HUDEP-2 (cell line): ENCODE data around the gene CIITA.

Experiments
- DNase-seq, 76 experiments: peaks; one replicate each; lab custom pipeline; 2025; ENCODE audit not compliant: unreplicated experiment in 76 of 76; lab: John Stamatoyannopoulos, UW

Gene CIITA

GRCh38 chr16:10879681-10880589 is 2.9 kb downstream of the CIITA start:
- DNase-seq, result no peak

- DNase-seq, result no peak
These were observed 3.8 kb downstream of the CIITA start for GRCh38 chr16:10880594-10881452.

GRCh38 chr16:10881479-10882030 is 4.6 kb downstream of the CIITA start:
- no peak for DNase-seq

GRCh38 chr16:10883004-10883403 is 6.0 kb downstream of the CIITA start:
- DNase-seq, result no peak

- no peak for DNase-seq
These were observed 8.2 kb downstream of the CIITA start for GRCh38 chr16:10885246-10885645.

GRCh38 chr16:10888320-10888937 is 11.4 kb downstream of the CIITA start:
- no peak for DNase-seq

GRCh38 chr16:10889855-10890254 is 12.9 kb downstream of the CIITA start:
- no peak for DNase-seq

- no peak for DNase-seq
These were observed 15.8 kb downstream of the CIITA start for GRCh38 chr16:10892782-10893318.

GRCh38 chr16:10895053-10895946 is 18.3 kb downstream of the CIITA start:
- DNase-seq, result peak in 33 of 76 experiments; percentile 4 to 58 (median 19)

GRCh38 chr16:10896165-10896564 is 19.2 kb downstream of the CIITA start:
- no peak for DNase-seq

GRCh38 chr16:10896723-10897122 is 19.7 kb downstream of the CIITA start:
- DNase-seq, result no peak

GRCh38 chr16:10897134-10897533 is 20.1 kb downstream of the CIITA start:
- DNase-seq, result no peak

- DNase-seq, result no peak
These were observed 26.0 kb downstream of the CIITA start for GRCh38 chr16:10902999-10903398.

- DNase-seq, result no peak
These were observed 29.5 kb downstream of the CIITA start for GRCh38 chr16:10906482-10906881.

- peak in 3 of 76 experiments; percentile 4 to 30 (median 16) for DNase-seq
These were observed 30.1 kb downstream of the CIITA start for GRCh38 chr16:10906914-10907756.

- no peak for DNase-seq
These were observed 30.7 kb downstream of the CIITA start for GRCh38 chr16:10907757-10908045.

GRCh38 chr16:10911267-10911666 is 34.3 kb downstream of the CIITA start:
- no peak for DNase-seq

GRCh38 chr16:10916534-10916933 is 39.5 kb downstream of the CIITA start:
- DNase-seq, result no peak
